Measurements from ENCODE around the gene GNAO1. TPM values are rescaled to one million over a fixed set of nuclear protein-coding genes. Genes with fewer than 3 reads are reported as not detected.

The GNAO1 gene
- total and polyA plus RNA-seq, 9 of the 15 experiments (the other 6 are each of a cell fraction or from before 2014, with no cell fraction given) = 0.07 to 0.42 (median 0.08) TPM; not detected in 5

DNA sequence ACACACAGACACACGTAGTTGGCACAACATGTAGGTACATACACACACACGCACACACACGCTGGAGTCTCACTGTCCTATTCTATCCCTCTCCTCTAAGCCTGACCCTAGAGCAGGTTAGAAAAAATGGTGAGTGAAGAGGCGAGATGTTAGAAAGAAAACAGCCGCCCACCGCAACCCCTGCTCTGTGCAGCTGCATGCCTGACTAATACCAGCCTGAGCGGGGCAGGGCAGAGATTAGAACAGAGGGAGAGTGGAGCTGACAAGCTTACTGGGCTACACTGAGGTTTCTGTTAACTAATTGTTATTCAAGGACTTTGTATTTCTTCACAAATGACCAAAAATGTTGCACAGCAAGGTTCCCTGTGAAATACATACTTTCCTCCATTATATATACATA is 174.3 kb downstream of the GNAO1 start (continued):
- TF ChIP-seq ZNF3 (CRISPR knock-in tag; IDR thresholded peaks at IDR 0.05) = no peak
- no peak for TF ChIP-seq NCOR1 (IDR thresholded peaks at IDR 0.05)
- TF ChIP-seq, protein P1, sequence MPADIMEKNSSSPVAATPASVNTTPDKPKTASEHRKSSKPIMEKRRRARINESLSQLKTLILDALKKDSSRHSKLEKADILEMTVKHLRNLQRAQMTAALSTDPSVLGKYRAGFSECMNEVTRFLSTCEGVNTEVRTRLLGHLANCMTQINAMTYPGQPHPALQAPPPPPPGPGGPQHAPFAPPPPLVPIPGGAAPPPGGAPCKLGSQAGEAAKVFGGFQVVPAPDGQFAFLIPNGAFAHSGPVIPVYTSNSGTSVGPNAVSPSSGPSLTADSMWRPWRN (IDR thresholded peaks at IDR 0.05; ENCODE audit: low read depth) = no peak
- TF ChIP-seq ZNF76 (CRISPR knock-in tag; IDR thresholded peaks at IDR 0.05; ENCODE audit: borderline replicate concordance) = no peak
- TF ChIP-seq, protein P2, sequence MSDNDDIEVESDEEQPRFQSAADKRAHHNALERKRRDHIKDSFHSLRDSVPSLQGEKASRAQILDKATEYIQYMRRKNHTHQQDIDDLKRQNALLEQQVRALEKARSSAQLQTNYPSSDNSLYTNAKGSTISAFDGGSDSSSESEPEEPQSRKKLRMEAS (CRISPR knock-in tag; IDR thresholded peaks at IDR 0.05) = no peak

DNA sequence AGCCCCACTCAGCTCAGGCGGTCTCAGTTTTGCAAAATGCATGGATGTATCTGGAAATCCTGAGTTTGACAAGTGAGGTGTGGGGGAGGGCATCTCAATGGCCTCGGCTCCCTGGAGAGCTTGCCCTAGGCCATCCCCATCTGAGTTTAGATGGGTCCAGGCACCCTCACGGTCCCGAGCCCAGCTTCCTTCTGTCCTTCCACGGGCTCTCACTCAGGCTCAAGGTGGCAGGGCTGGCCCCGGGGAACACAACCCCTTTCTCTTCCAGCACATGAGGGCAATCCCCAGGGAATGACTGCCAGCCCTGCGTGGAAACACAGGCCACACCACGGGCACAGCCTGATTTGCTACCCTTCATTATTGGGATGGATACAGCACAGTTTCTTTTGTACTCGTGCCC is 175.7 kb downstream of the GNAO1 start:
- intact Hi-C loops (cut with micrococcal nuclease) (no loop called here), in situ Hi-C loops (cut with MboI) (no loop called here)
- no peak overlapping the region for H2AFZ ChIP-seq (ENCODE audit: low read depth, low read length)
- no peaks in the 10 kb centered on the region for H3K27me3 ChIP-seq (ENCODE audit: control insufficient read depth in 2 of 2, insufficient read depth in 2 of 2, low read length in 2 of 2)
- peaks cover 5% of the 10 kb centered on the region for H3K79me2 ChIP-seq (ENCODE audit: control insufficient read depth, insufficient read depth, low read length)
- no peak for ATAC-seq
- BruUV-seq (replicated peaks) = no TSS peak
- no peak overlapping the region for H3K4me2 ChIP-seq (ENCODE audit: insufficient read depth, low read length)
- H3K9ac ChIP-seq (ENCODE audit: insufficient read depth in 1 of 2, low read depth in 2 of 2, low read length in 2 of 2) = no peak overlapping the region
- peaks cover 0 to 5% of the 10 kb centered on the region in 2 experiments; a peak in 3 of 5 replicates for H3K4me1 ChIP-seq (replicated peaks in 1 of 2; ENCODE audit: control insufficient read depth in 2 of 2, insufficient read depth in 2 of 2, low read length in 2 of 2)
- no peak for FAIRE-seq
- TF ChIP-seq POLR2G (IDR thresholded peaks at IDR 0.05; ENCODE audit: low read depth, low read length) = peak; percentile 27; the same call in 1 of the 2 replicates
- TF ChIP-seq ZNF561 (CRISPR knock-in tag; conservative IDR thresholded peaks at IDR 0.05) = no peak
- H3K9me1 ChIP-seq (ENCODE audit: control insufficient read depth, insufficient read depth, low read length) = no peaks in the 10 kb centered on the region
- peaks cover 79% of the 10 kb centered on the region for H3K36me3 ChIP-seq (ENCODE audit: control insufficient read depth, insufficient read depth, low read length)
- H4K20me1 ChIP-seq (replicated peaks; ENCODE audit: control insufficient read depth, insufficient read depth, low read length) = 0 out of 2 replicates have a peak, but pooled peaks cover 2% of the 10 kb centered on the region
- no peak overlapping the region for H3K4me3 ChIP-seq
- H3K27ac ChIP-seq (ENCODE audit: extremely low read depth, low read depth, low read length) = no peak overlapping the region
- ChIA-PET CTCF (ENCODE audit: low intra/inter-chr PET ratio) (no interaction called here), POLR2A (interaction anchor here (0.8 kb wide), 1 partner anchor 10 kb away, joined by 3 read pairs; no protein-coding TSS in a partner anchor)
- no peaks in the 10 kb centered on the region for H3K9me3 ChIP-seq (replicated peaks; ENCODE audit: control insufficient read depth, insufficient read depth, low read depth, low read length)
- WGBS (ENCODE audit: insufficient coverage, low coverage, missing lambda C conversion rate) = 98% methylated on average over 8 of the region's 9 CpGs
- DNase-seq (ENCODE audit: extremely low read depth in 1 of 4, low spot score in 3 of 4) = no peak
